Measurements from ENCODE around the gene IDS.

DNA sequence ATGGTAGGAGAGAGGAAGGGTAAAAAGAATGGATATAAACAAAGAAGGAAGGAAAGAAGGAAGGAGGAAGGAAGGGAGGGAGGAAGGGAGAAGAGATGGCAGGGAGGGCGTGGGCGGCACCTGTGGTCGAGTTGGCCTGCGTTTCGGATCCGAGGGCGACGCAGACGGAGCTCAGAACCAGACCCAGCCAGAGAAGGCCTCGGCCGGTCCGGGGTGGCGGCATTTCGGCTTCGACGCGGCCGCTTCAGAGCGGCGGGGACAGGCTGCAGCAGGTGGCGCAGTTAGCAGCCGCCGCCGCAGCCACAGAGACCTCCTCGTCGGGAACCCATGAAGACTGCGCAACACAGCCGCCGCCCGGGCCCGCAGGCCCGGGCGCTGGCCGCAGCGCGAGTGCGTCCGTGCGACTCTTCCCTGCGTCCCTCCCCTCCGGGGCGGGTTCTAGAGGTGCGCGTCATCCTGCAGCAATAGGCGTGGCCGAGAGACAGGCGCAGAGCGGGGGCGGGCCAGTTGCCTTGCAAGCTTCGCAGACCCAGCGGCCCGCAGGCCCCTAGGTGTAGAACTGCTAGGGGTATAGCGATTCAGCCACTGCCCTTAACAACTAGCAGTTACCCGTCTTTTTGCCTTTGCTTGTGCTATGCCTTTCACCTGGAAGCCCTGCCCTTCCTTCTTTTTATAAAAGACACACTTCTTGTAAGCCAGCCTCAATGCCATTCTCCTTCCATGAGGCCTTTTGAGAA, at the start of gene IDS:
- TF ChIP-seq, protein P1, sequence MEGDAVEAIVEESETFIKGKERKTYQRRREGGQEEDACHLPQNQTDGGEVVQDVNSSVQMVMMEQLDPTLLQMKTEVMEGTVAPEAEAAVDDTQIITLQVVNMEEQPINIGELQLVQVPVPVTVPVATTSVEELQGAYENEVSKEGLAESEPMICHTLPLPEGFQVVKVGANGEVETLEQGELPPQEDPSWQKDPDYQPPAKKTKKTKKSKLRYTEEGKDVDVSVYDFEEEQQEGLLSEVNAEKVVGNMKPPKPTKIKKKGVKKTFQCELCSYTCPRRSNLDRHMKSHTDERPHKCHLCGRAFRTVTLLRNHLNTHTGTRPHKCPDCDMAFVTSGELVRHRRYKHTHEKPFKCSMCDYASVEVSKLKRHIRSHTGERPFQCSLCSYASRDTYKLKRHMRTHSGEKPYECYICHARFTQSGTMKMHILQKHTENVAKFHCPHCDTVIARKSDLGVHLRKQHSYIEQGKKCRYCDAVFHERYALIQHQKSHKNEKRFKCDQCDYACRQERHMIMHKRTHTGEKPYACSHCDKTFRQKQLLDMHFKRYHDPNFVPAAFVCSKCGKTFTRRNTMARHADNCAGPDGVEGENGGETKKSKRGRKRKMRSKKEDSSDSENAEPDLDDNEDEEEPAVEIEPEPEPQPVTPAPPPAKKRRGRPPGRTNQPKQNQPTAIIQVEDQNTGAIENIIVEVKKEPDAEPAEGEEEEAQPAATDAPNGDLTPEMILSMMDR (IDR thresholded peaks at IDR 0.05; ENCODE audit: low read depth, low read length, missing input control), result no peak
- peak; percentile 71 to 92 for TF ChIP-seq EGR1 (IDR thresholded peaks at IDR 0.05; ENCODE audit: low read depth in 2 of 2)
- TF ChIP-seq SP1 (IDR thresholded peaks at IDR 0.05), result peak; percentile 18
- TF ChIP-seq, protein P2, sequence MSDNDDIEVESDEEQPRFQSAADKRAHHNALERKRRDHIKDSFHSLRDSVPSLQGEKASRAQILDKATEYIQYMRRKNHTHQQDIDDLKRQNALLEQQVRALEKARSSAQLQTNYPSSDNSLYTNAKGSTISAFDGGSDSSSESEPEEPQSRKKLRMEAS (IDR thresholded peaks at IDR 0.05), result no peak
- TF ChIP-seq, protein P3, sequence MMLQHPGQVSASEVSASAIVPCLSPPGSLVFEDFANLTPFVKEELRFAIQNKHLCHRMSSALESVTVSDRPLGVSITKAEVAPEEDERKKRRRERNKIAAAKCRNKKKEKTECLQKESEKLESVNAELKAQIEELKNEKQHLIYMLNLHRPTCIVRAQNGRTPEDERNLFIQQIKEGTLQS (IDR thresholded peaks at IDR 0.05), result no peak
- TF ChIP-seq JUND (IDR thresholded peaks at IDR 0.05), result no peak
- peak in 1 of 2 donors; percentile 4 for TF ChIP-seq RAD21 (IDR thresholded peaks at IDR 0.05)
- TF ChIP-seq TAF1 (conservative IDR thresholded peaks at IDR 0.05), result no peak
- no peak for TF ChIP-seq YY1 (IDR thresholded peaks at IDR 0.05)
- TF ChIP-seq GABPA (IDR thresholded peaks at IDR 0.05 in 1 of 2, conservative IDR thresholded peaks at IDR 0.05 in 1 of 2), result no peak
- no peak for TF ChIP-seq RXRA (IDR thresholded peaks at IDR 0.05)
- TF ChIP-seq FOXA1 (IDR thresholded peaks at IDR 0.05), result no peak
- no peak for TF ChIP-seq NR2F2 (IDR thresholded peaks at IDR 0.05)
